HCT116 (cell line): Measurements from ENCODE around the gene SEC24C. TPM values are rescaled to one million over a fixed set of nuclear protein-coding genes. Genes with fewer than 3 reads are reported as not detected.

Experiments
- ATAC-seq: fragments of 200-7000 bp; cut with Tn5 transposase; 2 replicates; pipeline ENCODE4 v1.9.1; 2020; ENCODE audit warnings: mild to moderate bottlenecking, moderate library complexity
- BruUV-seq: library from RNA; stranded (reverse); fragments of 400-500 nt; replicated peaks from 2 replicates; lab custom pipeline; 2021; lab: Mats Ljungman, UMichigan
- CTCF ChIA-PET: fragments of 300-600 bp; sonication (Branson Sonifier 250); formaldehyde crosslinking; loops from one replicate; lab custom pipeline; 2021; ENCODE audit warnings: antibody characterized with exemption; lab: Charles Lee
- POLR2A ChIA-PET: fragments of 300-600, 350-600 bp; sonication (Branson Sonifier 250); formaldehyde crosslinking; loops from one replicate; lab custom pipeline; 2021; ENCODE audit warnings: antibody characterized with exemption; lab: Charles Lee
- RAD21 ChIA-PET, 2 experiments: fragments of 300-600 bp; sonication (Branson Sonifier 250); formaldehyde crosslinking; loops; one replicate each; lab custom pipeline; 2023; ENCODE audit warnings: low total read pairs in 2 of 2; ENCODE audit not compliant: uncharacterized antibody in 2 of 2, unreplicated experiment in 2 of 2, low non-redundant PET in 1 of 2; lab: Charles Lee
- DNase-seq: peaks from one replicate; pipeline ENCODE4 v3.0.0-alpha.2; 2010; ENCODE audit warnings: low read depth, low spot score
- H2AFZ ChIP-seq: fragments of 200-600 bp; shearing (Covaris generic), sonication (generic); 2 replicates; pipeline ENCODE4 v1.6.1; 2017; ENCODE audit warnings: low read depth, mixed run types, mixed read lengths, antibody characterized with exemption, low read length; ENCODE audit not compliant: poor library complexity, severe bottlenecking
- H3K27ac ChIP-seq: 2 replicates; pipeline ENCODE4 v1.5.1; 2012; ENCODE audit warnings: low read depth, low read length
- H3K27me3 ChIP-seq: fragments of 200-600 bp; sonication (generic); 2 replicates; pipeline ENCODE4 v1.6.1; 2016; ENCODE audit warnings: mixed run types, low read length, mixed read lengths; ENCODE audit not compliant: insufficient read depth
- H3K36me3 ChIP-seq, 2 experiments: fragments of 200-500 bp in 1 of 2; fragments of 200-600 bp in 1 of 2; sonication (Bioruptor generic) in 1 of 2; sonication (generic) in 1 of 2; 2 replicates each; pipeline versions ENCODE4 v1.5.1 to v1.6.1; 2014 to 2016; ENCODE audit warnings: low read length in 2 of 2, inconsistent platforms in 1 of 2, mixed read lengths in 1 of 2, mixed run types in 1 of 2; ENCODE audit not compliant: insufficient read depth in 2 of 2, control insufficient read depth in 1 of 2
- H3K4me1 ChIP-seq, 2 experiments: fragments of 200-600 bp in 1 of 2; sonication (generic) in 1 of 2; 2 replicates each; pipeline versions ENCODE4 v1.5.1 to v1.6.1; 2012 to 2017; ENCODE audit warnings: low read length in 2 of 2, inconsistent platforms in 1 of 2, mild to moderate bottlenecking in 1 of 2, mixed read lengths in 1 of 2, mixed run types in 1 of 2, moderate library complexity in 1 of 2; ENCODE audit not compliant: insufficient read depth in 2 of 2, control insufficient read depth in 1 of 2
- H3K4me2 ChIP-seq: fragments of 200-600 bp; sonication (generic); 2 replicates; pipeline ENCODE4 v1.6.1; 2017; ENCODE audit warnings: mixed run types, low read length, mixed read lengths
- H3K4me3 ChIP-seq, 2 experiments: fragments of 200-600 bp in 1 of 2; sonication (generic) in 1 of 2; replicated peaks in 1 of 2; 2 replicates each; pipeline ENCODE4 v1.5.1; 2011 to 2016; ENCODE audit warnings: low read length in 2 of 2, control low read depth in 1 of 2, low read depth in 1 of 2, mild to moderate bottlenecking in 1 of 2, mixed read lengths in 1 of 2, mixed run types in 1 of 2
- H3K79me2 ChIP-seq: fragments of 200-600 bp; sonication (generic); 2 replicates; pipeline ENCODE4 v1.6.1; 2017; ENCODE audit warnings: mild to moderate bottlenecking, mixed run types, low read length, moderate library complexity, mixed read lengths; ENCODE audit not compliant: insufficient read depth
- H3K9ac ChIP-seq: fragments of 200-600 bp; sonication (generic); 2 replicates; pipeline ENCODE4 v1.6.1; 2016; ENCODE audit warnings: low read length, mixed read lengths
- H3K9me2 ChIP-seq: fragments of 200-600 bp; sonication (generic), shearing (Covaris generic); 2 replicates; pipeline ENCODE4 v1.6.1; 2017; ENCODE audit warnings: mixed run types, mild to moderate bottlenecking, moderate library complexity; ENCODE audit not compliant: insufficient read depth
- H3K9me3 ChIP-seq, 2 experiments: fragments of 200-500 bp in 1 of 2; fragments of 200-600 bp in 1 of 2; sonication (Bioruptor generic) in 1 of 2; sonication (generic) in 1 of 2; 2 replicates each; pipeline ENCODE4 v1.6.1; 2014 to 2017; ENCODE audit warnings: low read length in 2 of 2, mixed read lengths in 2 of 2, inconsistent platforms in 1 of 2, low read depth in 1 of 2, mild to moderate bottlenecking in 1 of 2, mixed run types in 1 of 2, moderate library complexity in 1 of 2; ENCODE audit not compliant: control insufficient read depth in 1 of 2, insufficient read depth in 1 of 2
- H4K20me1 ChIP-seq: fragments of 200-600 bp; sonication (generic), shearing (Covaris generic); 2 replicates; pipeline ENCODE4 v1.6.1; 2017; ENCODE audit warnings: mixed run types, mild to moderate bottlenecking, moderate library complexity; ENCODE audit not compliant: insufficient read depth
- CBX3 ChIP-seq: IDR thresholded peaks from 2 replicates; pipeline ENCODE4 v1.6.1; 2012; ENCODE audit warnings: low read depth
- CEBPB ChIP-seq: IDR thresholded peaks from 2 replicates; pipeline ENCODE4 v1.6.1; 2012; ENCODE audit warnings: low read depth
- EGR1 ChIP-seq: IDR thresholded peaks from 2 replicates; pipeline ENCODE4 v1.6.1; 2012; ENCODE audit warnings: low read depth
- ELF1 ChIP-seq: IDR thresholded peaks from 2 replicates; pipeline ENCODE4 v1.6.1; 2012; ENCODE audit warnings: low read depth, borderline replicate concordance
- EZH2phosphoT487 ChIP-seq: fragments of 200-600 bp; IDR thresholded peaks from 2 replicates; pipeline ENCODE4 v1.6.1; 2018; ENCODE audit warnings: antibody characterized with exemption, borderline replicate concordance
- FOSL1 ChIP-seq: IDR thresholded peaks from 2 replicates; pipeline ENCODE4 v1.6.1; 2012; ENCODE audit warnings: low read depth
- JUND ChIP-seq: IDR thresholded peaks from 2 replicates; pipeline ENCODE4 v1.6.1; 2012
- POLR2A ChIP-seq: IDR thresholded peaks from 2 replicates; pipeline ENCODE4 v1.7.0; 2011; ENCODE audit warnings: borderline replicate concordance; ENCODE audit not compliant: insufficient read depth, insufficient read length; ENCODE audit errors: extremely low read depth
- RAD21 ChIP-seq: IDR thresholded peaks from 2 replicates; pipeline ENCODE4 v1.6.1; 2012; ENCODE audit warnings: low read depth, mild to moderate bottlenecking
- SIN3A ChIP-seq: IDR thresholded peaks from 2 replicates; pipeline ENCODE4 v1.6.1; 2012; ENCODE audit warnings: low read depth
- ZBTB33 ChIP-seq: IDR thresholded peaks from 2 replicates; pipeline ENCODE4 v1.6.1; 2011; ENCODE audit warnings: mild to moderate bottlenecking, low read length, moderate library complexity; ENCODE audit not compliant: insufficient replicate concordance; ENCODE audit errors: extremely low read depth
- ZFX ChIP-seq: fragments of 450-650 bp; IDR thresholded peaks from 2 replicates; pipeline ENCODE4 v1.6.1; 2017
- intact Hi-C: fragments of 100-400 bp; cut with micrococcal nuclease; formaldehyde crosslinking; loops from 2 replicates; pipeline ENCODE4 v1.10.0; 2022
- total RNA-seq: library from RNA; stranded (reverse); gene quantifications from one replicate; pipeline ENCODE4 v1.2.1, GENCODE V29; 2021; ENCODE audit not compliant: unreplicated experiment
- TF ChIP-seq, protein P1 (sequence below): IDR thresholded peaks from 2 replicates; pipeline ENCODE4 v1.6.1; 2012; ENCODE audit warnings: low read depth
- TF ChIP-seq, protein P2 (sequence below), 3 experiments: fragments of 200-600 bp in 1 of 3; sonication (generic) in 1 of 3; IDR thresholded peaks in 2 of 3; conservative IDR thresholded peaks in 1 of 3; 2 replicates each; pipeline ENCODE4 v1.5.1; 2012 to 2017; ENCODE audit warnings: low read depth in 2 of 3, low read length in 2 of 3, antibody characterized with exemption in 1 of 3, borderline replicate concordance in 1 of 3, control low read depth in 1 of 3, mild to moderate bottlenecking in 1 of 3, mixed read lengths in 1 of 3, mixed run types in 1 of 3, moderate library complexity in 1 of 3; ENCODE audit not compliant: insufficient read depth in 1 of 3

Gene SEC24C
- total RNA-seq, 1 experiment from 2014 or later, result 60.9 TPM

GRCh38 chr10:73744664-73744975 lies 448 bp downstream of the SEC24C start:
- Histone ChIP-seq H3K79me2 (peaks cover 65% of the 10 kb centered on the region), H3K27ac (peak overlapping the region; percentile 79), H3K4me3 (peak overlapping the region; percentile 84 to 98), H3K9ac (peak overlapping the region; percentile 91), H3K9me2 (no peaks in the 10 kb centered on the region), H3K36me3 (peaks cover 0 to 5% of the 10 kb centered on the region in 2 experiments; a peak in 1 of 4 replicates), H4K20me1 (no peaks in the 10 kb centered on the region), H3K4me2 (peak overlapping the region; percentile 86), H3K9me3 (no peaks in the 10 kb centered on the region), H2AFZ (no peak overlapping the region), H3K4me1 (peaks cover 2 to 22% of the 10 kb centered on the region in 2 experiments; a peak in 3 of 4 replicates), H3K27me3 (no peaks in the 10 kb centered on the region)
- ATAC-seq (peak; percentile 62), DNase-seq (no peak)
- TSS peak; percentile 82 for BruUV-seq
- ChIA-PET CTCF (interaction anchor here (1.4 kb wide), 1 partner anchor 28 kb away, joined by 3 read pairs; a partner anchor contains a TSS), RAD21 (no interaction called here), POLR2A (interaction anchor here (1.0 to 3.6 kb wide), 2 partner anchors 14 to 15 kb away, joined by 4 to 36 read pairs; no protein-coding TSS in a partner anchor)
- no peak for TF ChIP-seq CEBPB
- TF ChIP-seq CBX3, result no peak
- TF ChIP-seq EZH2phosphoT487, result no peak
- TF ChIP-seq SIN3A, result no peak
- TF ChIP-seq, protein P1, sequence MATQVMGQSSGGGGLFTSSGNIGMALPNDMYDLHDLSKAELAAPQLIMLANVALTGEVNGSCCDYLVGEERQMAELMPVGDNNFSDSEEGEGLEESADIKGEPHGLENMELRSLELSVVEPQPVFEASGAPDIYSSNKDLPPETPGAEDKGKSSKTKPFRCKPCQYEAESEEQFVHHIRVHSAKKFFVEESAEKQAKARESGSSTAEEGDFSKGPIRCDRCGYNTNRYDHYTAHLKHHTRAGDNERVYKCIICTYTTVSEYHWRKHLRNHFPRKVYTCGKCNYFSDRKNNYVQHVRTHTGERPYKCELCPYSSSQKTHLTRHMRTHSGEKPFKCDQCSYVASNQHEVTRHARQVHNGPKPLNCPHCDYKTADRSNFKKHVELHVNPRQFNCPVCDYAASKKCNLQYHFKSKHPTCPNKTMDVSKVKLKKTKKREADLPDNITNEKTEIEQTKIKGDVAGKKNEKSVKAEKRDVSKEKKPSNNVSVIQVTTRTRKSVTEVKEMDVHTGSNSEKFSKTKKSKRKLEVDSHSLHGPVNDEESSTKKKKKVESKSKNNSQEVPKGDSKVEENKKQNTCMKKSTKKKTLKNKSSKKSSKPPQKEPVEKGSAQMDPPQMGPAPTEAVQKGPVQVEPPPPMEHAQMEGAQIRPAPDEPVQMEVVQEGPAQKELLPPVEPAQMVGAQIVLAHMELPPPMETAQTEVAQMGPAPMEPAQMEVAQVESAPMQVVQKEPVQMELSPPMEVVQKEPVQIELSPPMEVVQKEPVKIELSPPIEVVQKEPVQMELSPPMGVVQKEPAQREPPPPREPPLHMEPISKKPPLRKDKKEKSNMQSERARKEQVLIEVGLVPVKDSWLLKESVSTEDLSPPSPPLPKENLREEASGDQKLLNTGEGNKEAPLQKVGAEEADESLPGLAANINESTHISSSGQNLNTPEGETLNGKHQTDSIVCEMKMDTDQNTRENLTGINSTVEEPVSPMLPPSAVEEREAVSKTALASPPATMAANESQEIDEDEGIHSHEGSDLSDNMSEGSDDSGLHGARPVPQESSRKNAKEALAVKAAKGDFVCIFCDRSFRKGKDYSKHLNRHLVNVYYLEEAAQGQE, result no peak
- no peak for TF ChIP-seq ELF1
- TF ChIP-seq EGR1, result no peak
- TF ChIP-seq ZBTB33, result no peak
- TF ChIP-seq POLR2A, result no peak
- TF ChIP-seq, protein P2, sequence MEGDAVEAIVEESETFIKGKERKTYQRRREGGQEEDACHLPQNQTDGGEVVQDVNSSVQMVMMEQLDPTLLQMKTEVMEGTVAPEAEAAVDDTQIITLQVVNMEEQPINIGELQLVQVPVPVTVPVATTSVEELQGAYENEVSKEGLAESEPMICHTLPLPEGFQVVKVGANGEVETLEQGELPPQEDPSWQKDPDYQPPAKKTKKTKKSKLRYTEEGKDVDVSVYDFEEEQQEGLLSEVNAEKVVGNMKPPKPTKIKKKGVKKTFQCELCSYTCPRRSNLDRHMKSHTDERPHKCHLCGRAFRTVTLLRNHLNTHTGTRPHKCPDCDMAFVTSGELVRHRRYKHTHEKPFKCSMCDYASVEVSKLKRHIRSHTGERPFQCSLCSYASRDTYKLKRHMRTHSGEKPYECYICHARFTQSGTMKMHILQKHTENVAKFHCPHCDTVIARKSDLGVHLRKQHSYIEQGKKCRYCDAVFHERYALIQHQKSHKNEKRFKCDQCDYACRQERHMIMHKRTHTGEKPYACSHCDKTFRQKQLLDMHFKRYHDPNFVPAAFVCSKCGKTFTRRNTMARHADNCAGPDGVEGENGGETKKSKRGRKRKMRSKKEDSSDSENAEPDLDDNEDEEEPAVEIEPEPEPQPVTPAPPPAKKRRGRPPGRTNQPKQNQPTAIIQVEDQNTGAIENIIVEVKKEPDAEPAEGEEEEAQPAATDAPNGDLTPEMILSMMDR (IDR thresholded peaks at IDR 0.05 in 2 of 3, conservative IDR thresholded peaks at IDR 0.05 in 1 of 3; ENCODE audit: borderline replicate concordance in 1 of 3, insufficient read depth in 1 of 3, low read depth in 2 of 3, low read length in 2 of 3), result no peak
- no peak for TF ChIP-seq ZFX
- no peak for TF ChIP-seq RAD21
- no peak for TF ChIP-seq FOSL1
- no peak for TF ChIP-seq JUND
- intact Hi-C loops, result loop anchor here (1.0 kb wide), 1 partner anchor 41 kb away; the partner anchor contains the start of gene ZSWIM8
